HG02981 (cell line): ENCODE data around the gene ASRGL1.

Experiments used
- ATAC-seq: cut with Tn5 transposase; IDR thresholded peaks from one replicate; pipeline ENCODE4 v1.9.1; 2021; ENCODE audit warnings: mild to moderate bottlenecking, moderate library complexity; ENCODE audit not compliant: unreplicated experiment

Gene ASRGL1

GRCh38 chr11:62392506-62392905, 55.3 kb downstream of the ASRGL1 start:
- no peak for ATAC-seq

- no peak for ATAC-seq
These were observed 55.9 kb downstream of the ASRGL1 start for GRCh38 chr11:62393061-62393611.

GRCh38 chr11:62393735-62394134, 56.5 kb downstream of the ASRGL1 start:
- ATAC-seq = no peak

GRCh38 chr11:62394825-62395538, 57.7 kb downstream of the ASRGL1 start:
- no peak for ATAC-seq

- ATAC-seq = no peak
These were observed 58.8 kb downstream of the ASRGL1 start for GRCh38 chr11:62395885-62396551.

GRCh38 chr11:62398011-62398994, 61.1 kb downstream of the ASRGL1 start:
- ATAC-seq = no peak

GRCh38 chr11:62399172-62399877, 62.1 kb downstream of the ASRGL1 start:
- no peak for ATAC-seq

- ATAC-seq = no peak
These were observed 62.6 kb downstream of the ASRGL1 start for GRCh38 chr11:62399878-62400266.

- no peak for ATAC-seq
These were observed 63.0 kb downstream of the ASRGL1 start for GRCh38 chr11:62400281-62400680.

GRCh38 chr11:62400760-62401159, 63.5 kb downstream of the ASRGL1 start:
- ATAC-seq = no peak

GRCh38 chr11:62401356-62401755, 64.1 kb downstream of the ASRGL1 start:
- no peak for ATAC-seq

GRCh38 chr11:62401811-62402210, 64.6 kb downstream of the ASRGL1 start:
- no peak for ATAC-seq

GRCh38 chr11:62402226-62402959, 65.1 kb downstream of the ASRGL1 start:
- no peak for ATAC-seq

- no peak for ATAC-seq
These were observed 65.9 kb downstream of the ASRGL1 start for GRCh38 chr11:62402960-62403730.

- no peak for ATAC-seq
These were observed 67.2 kb downstream of the ASRGL1 start for GRCh38 chr11:62404435-62404834.

GRCh38 chr11:62404901-62405300, 67.7 kb downstream of the ASRGL1 start:
- ATAC-seq = no peak

- ATAC-seq = no peak
These were observed 68.8 kb downstream of the ASRGL1 start for GRCh38 chr11:62406034-62406433.

- ATAC-seq = no peak
These were observed 72.6 kb downstream of the ASRGL1 start for GRCh38 chr11:62409831-62410230.

- no peak for ATAC-seq
These were observed 73.7 kb downstream of the ASRGL1 start for GRCh38 chr11:62410972-62411371.
